ENCODE measurements around the gene SPESP1.

- TF ChIP-seq CTCF (IDR thresholded peaks at IDR 0.05) (no peak), TCF7L2 (IDR thresholded peaks at IDR 0.05; ENCODE audit: low read depth, low read length) (no peak), POLR2AphosphoS5 (IDR thresholded peaks at IDR 0.05; ENCODE audit: low read depth, low read length) (no peak), REST (IDR thresholded peaks at IDR 0.05; ENCODE audit: insufficient read depth in 1 of 2, low read depth in 2 of 2, low read length in 1 of 2) (no peak)
Observed at GRCh38 chr15:68982976-68983563, 52.7 kb downstream of the SPESP1 start.
